K562 (cell line): ENCODE results near the gene SLC8A2. TPM values are rescaled to one million over a fixed set of nuclear protein-coding genes. Genes with fewer than 3 reads are reported as not detected.

Experiments used
- ATAC-seq: fragments of 200-7000 bp; cut with Tn5 transposase; 3 replicates; pipeline ENCODE4 v1.9.1; 2020; ENCODE audit warnings: moderate library complexity
- BruUV-seq: library from RNA; stranded (reverse); fragments of 400-500 nt; replicated peaks from 2 replicates; lab custom pipeline; 2021; lab: Mats Ljungman, UMichigan
- CTCF ChIA-PET: fragments of 300-600 bp; formaldehyde crosslinking; extraction: SDS; loops from one replicate; lab custom pipeline; 2021; ENCODE audit warnings: low intra/inter-chr PET ratio; lab: Yijun Ruan, JAX
- POLR2A ChIA-PET: fragments of 300-600, 350-650 bp; sonication (Branson Sonifier 250); formaldehyde crosslinking; extraction: SDS; loops from one replicate; lab custom pipeline; 2021; ENCODE audit warnings: antibody characterized with exemption, inconsistent platforms; lab: Yijun Ruan, JAX
- DNase-seq, 4 experiments: peaks; one replicate each; pipeline versions ENCODE4 v3.0.0 to v3.0.0-alpha.2; 2011 to 2018; ENCODE audit warnings: low spot score in 3 of 4, mixed read lengths in 3 of 4; ENCODE audit errors: extremely low read depth in 1 of 4
- FAIRE-seq: peaks from 2 replicates; lab custom pipeline; 2011; peaks lifted over from hg19 to GRCh38; lab: Jason Lieb, UNC
- H2AFZ ChIP-seq: 2 replicates; pipeline ENCODE4 v1.6.0; 2011; ENCODE audit warnings: low read depth, low read length, control low read depth, inconsistent platforms
- H3K27ac ChIP-seq: fragments of 200-600 bp; 3 replicates; pipeline ENCODE4 v1.8.0; 2011; ENCODE audit warnings: low read depth, mild to moderate bottlenecking, control low read depth, inconsistent platforms, low read length, moderate library complexity, mixed read lengths; ENCODE audit errors: extremely low read depth
- H3K27me3 ChIP-seq, 2 experiments: fragments of 300-600 bp in 1 of 2; 2 replicates in 1 of 2; 3 replicates in 1 of 2; pipeline versions ENCODE4 v1.6.0 to v1.8.0; 2011; ENCODE audit warnings: inconsistent platforms in 2 of 2, low read length in 2 of 2, mild to moderate bottlenecking in 1 of 2, mixed read lengths in 1 of 2, moderate library complexity in 1 of 2; ENCODE audit not compliant: control insufficient read depth in 2 of 2, insufficient read depth in 2 of 2
- H3K36me3 ChIP-seq: fragments of 300-600 bp; 3 replicates; pipeline ENCODE4 v1.8.0; 2011; ENCODE audit warnings: mild to moderate bottlenecking, low read length, inconsistent platforms; ENCODE audit not compliant: control insufficient read depth, insufficient read depth
- H3K4me1 ChIP-seq, 2 experiments: fragments of 200-600 bp in 1 of 2; replicated peaks in 1 of 2; 2 replicates in 1 of 2; 3 replicates in 1 of 2; pipeline versions ENCODE4 v1.5.1 to v1.8.0; 2011; ENCODE audit warnings: inconsistent platforms in 2 of 2, low read length in 2 of 2, mild to moderate bottlenecking in 1 of 2, mixed read lengths in 1 of 2, moderate library complexity in 1 of 2; ENCODE audit not compliant: control insufficient read depth in 2 of 2, insufficient read depth in 2 of 2
- H3K4me2 ChIP-seq: 2 replicates; pipeline ENCODE4 v1.6.1; 2011; ENCODE audit warnings: low read length, control low read depth, inconsistent platforms, mixed read lengths; ENCODE audit not compliant: insufficient read depth
- H3K4me3 ChIP-seq: fragments of 200-600 bp; sonication (generic), shearing (Covaris generic); 2 replicates; pipeline ENCODE4 v1.5.1; 2016; ENCODE audit warnings: control low read depth, inconsistent platforms
- H3K79me2 ChIP-seq: fragments of 200-600 bp; 3 replicates; pipeline ENCODE4 v1.8.0; 2011; ENCODE audit warnings: low read length, inconsistent platforms; ENCODE audit not compliant: control insufficient read depth, insufficient read depth
- H3K9ac ChIP-seq, 2 experiments: 2 replicates each; pipeline versions ENCODE4 v1.6.0 to v1.6.1; 2011; ENCODE audit warnings: low read depth in 2 of 2, low read length in 2 of 2, control low read depth in 1 of 2, inconsistent platforms in 1 of 2, mild to moderate bottlenecking in 1 of 2, mixed read lengths in 1 of 2; ENCODE audit not compliant: insufficient read depth in 1 of 2
- H3K9me1 ChIP-seq: one replicate; pipeline ENCODE4 v1.6.0; 2011; ENCODE audit warnings: inconsistent platforms, mild to moderate bottlenecking, low read length, moderate library complexity; ENCODE audit not compliant: control insufficient read depth, insufficient read depth
- H3K9me3 ChIP-seq: replicated peaks from 2 replicates; pipeline ENCODE4 v1.5.1; 2011; ENCODE audit warnings: low read depth, low read length, inconsistent platforms; ENCODE audit not compliant: control insufficient read depth, insufficient read depth
- H4K20me1 ChIP-seq: replicated peaks from 2 replicates; pipeline ENCODE4 v1.6.1; 2011; ENCODE audit warnings: low read length, inconsistent platforms, mixed read lengths; ENCODE audit not compliant: control insufficient read depth, insufficient read depth
- CXXC5 ChIP-seq: fragments of 250-450 bp; sonication (Bioruptor Pico); IDR thresholded peaks from 2 replicates; pipeline ENCODE4 v1.8.0; 2022; ENCODE audit warnings: inconsistent platforms, mild to moderate bottlenecking, moderate library complexity
- DDX20 ChIP-seq: fragments of 450-650 bp; IDR thresholded peaks from 2 replicates; pipeline ENCODE4 v1.6.1; 2016; ENCODE audit warnings: missing genetic modification characterization, low read depth, mild to moderate bottlenecking, missing compliant biosample characterization, moderate library complexity
- MAFK ChIP-seq: IDR thresholded peaks from 2 replicates; pipeline ENCODE4 v1.6.1; 2011; ENCODE audit warnings: low read length, improper control_type of control experiment
- NELFE ChIP-seq: IDR thresholded peaks from 2 replicates; pipeline ENCODE4 v1.6.1; 2011; ENCODE audit warnings: mild to moderate bottlenecking; ENCODE audit not compliant: insufficient read depth, insufficient read length
- NR0B1 ChIP-seq: fragments of 450-650 bp; IDR thresholded peaks from one replicate; pipeline ENCODE4 v1.6.1; 2018; ENCODE audit warnings: mild to moderate bottlenecking, moderate library complexity; ENCODE audit not compliant: partially characterized antibody
- PPARD ChIP-seq: fragments of 250-450 bp; sonication (Bioruptor Pico); IDR thresholded peaks from 2 replicates; pipeline ENCODE4 v1.8.0; 2022; ENCODE audit warnings: inconsistent platforms, mild to moderate bottlenecking, moderate library complexity
- RBM34 ChIP-seq: fragments of 200-400 bp; formaldehyde crosslinking; IDR thresholded peaks from 2 replicates; pipeline ENCODE4 v1.6.1; 2018; ENCODE audit warnings: low read length, borderline replicate concordance; ENCODE audit not compliant: insufficient read depth
- SRF ChIP-seq, 2 experiments: fragments of 250-450, 450-650 bp in 1 of 2; sonication (Bioruptor Pico) in 1 of 2; sonication (generic) in 1 of 2; formaldehyde crosslinking; IDR thresholded peaks; 2 replicates each; pipeline versions ENCODE4 v1.5.0 to v1.5.1; 2020 to 2022; ENCODE audit warnings: mild to moderate bottlenecking in 1 of 2, missing genetic modification reagents in 1 of 2
- ZNF316 ChIP-seq: fragments of 450-650 bp; IDR thresholded peaks from 2 replicates; pipeline ENCODE4 v1.6.1; 2016
- ZNF583 ChIP-seq: fragments of 250-450 bp; sonication (Bioruptor Pico); IDR thresholded peaks from 2 replicates; pipeline ENCODE4 v1.4.0; 2020
- ZNF707 ChIP-seq: fragments of 250-450 bp; sonication (Bioruptor Pico); conservative IDR thresholded peaks from 2 replicates; pipeline ENCODE4 v1.8.0; 2022; ENCODE audit warnings: inconsistent platforms, mild to moderate bottlenecking, moderate library complexity
- ZNF830 ChIP-seq: fragments of 250-450 bp; sonication (Bioruptor Pico); IDR thresholded peaks from 2 replicates; pipeline ENCODE4 v1.5.0; 2021; ENCODE audit warnings: mild to moderate bottlenecking
- WGBS: fragments of 100-300 bp; shearing (Covaris generic); methylation state at CpG from one replicate; pipeline ENCODE4 v1.1.6; 2016; ENCODE audit warnings: low coverage, mixed read lengths; ENCODE audit not compliant: insufficient coverage; ENCODE audit errors: missing lambda C conversion rate; 5-methylcytosine and 5-hydroxymethylcytosine counted together
- in situ Hi-C: fragments of 300-500 bp; cut with MboI; formaldehyde crosslinking; loops from 4 replicates; pipeline ENCODE4 v1.15.0; 2018; ENCODE audit warnings: inconsistent platforms, mixed read lengths
- intact Hi-C: fragments of 100-400 bp; cut with micrococcal nuclease; formaldehyde crosslinking; loops from 2 replicates; pipeline ENCODE4 v1.14.2; 2022
- polyA plus RNA-seq, 8 experiments: library from polyadenylated mRNA; depleted of rRNA in 4 of 8; stranded (reverse) in 5 of 8; unstranded in 3 of 8; fragments of >200 nt; fragmentation: Nextera tagmentation in 2 of 8; fragmentation: Illumina TruSeq in 1 of 8; extraction: Ambion mirVana in 2 of 8; extraction: Trizol in 1 of 8; gene quantifications; 2 replicates each; pipeline versions ENCODE4 v1.2.1 to v1.2.3, GENCODE V29; 2011 to 2014; ENCODE audit warnings: inconsistent platforms in 1 of 8, missing spikeins in 1 of 8
- total RNA-seq, 7 experiments: library from RNA; depleted of rRNA in 6 of 7; stranded (reverse); fragments of >200 nt in 6 of 7; fragmentation: Illumina TruSeq in 2 of 7; extraction: Trizol in 2 of 7; gene quantifications; 2 replicates each; pipeline versions ENCODE4 v1.2.1 to v1.2.3, GENCODE V29; 2011 to 2021; ENCODE audit warnings: low replicate concordance in 1 of 7

The SLC8A2 gene
- total and polyA plus RNA-seq, 9 of the 15 experiments (the other 6 are each of a cell fraction or from before 2014, with no cell fraction given): 0.07 to 0.66 (median 0.24) TPM; not detected in 3

- TF ChIP-seq RBM34 (no peak), CXXC5 (CRISPR knock-in tag) (no peak)
Measured at GRCh38 chr19:47417107-47417745, 54.5 kb downstream of the SLC8A2 start (continued).

GRCh38 chr19:47416643-47416985 is 55.1 kb downstream of the SLC8A2 start:
- ChIA-PET CTCF (interaction anchor here (2.1 kb wide), 1 partner anchor 120 kb away, joined by 5 read pairs; no protein-coding TSS in a partner anchor), POLR2A (interaction anchor here (1.0 kb wide), 1 partner anchor 142 kb away, joined by 3 read pairs; the partner anchor contains the start of gene INAFM1)
- peaks cover 45 to 71% of the 10 kb centered on the region in 2 experiments for H3K27me3 ChIP-seq
- FAIRE-seq: no peak
- TF ChIP-seq ZNF830 (no peak), SRF (CRISPR knock-in tag; IDR thresholded peaks at IDR 0.05) (no peak), MAFK (no peak), NR0B1 (no peak), ZNF316 (no peak), NELFE (no peak), PPARD (CRISPR knock-in tag) (no peak), ZNF583 (no peak), DDX20 (tag) (no peak), ZNF707 (CRISPR knock-in tag) (no peak)
- 0 out of 2 replicates have a peak, but pooled peaks cover 8% of the 10 kb centered on the region for H4K20me1 ChIP-seq
- intact Hi-C loops: no loop called here
- in situ Hi-C loops: loop anchor here (10.0 kb wide), 1 partner anchor 262 kb away; no protein-coding TSS in a partner anchor
- 8% methylated on average over 9 of the region's 12 CpGs for WGBS
- H3K4me3 ChIP-seq: no peak overlapping the region
- H3K9me1 ChIP-seq: no peaks in the 10 kb centered on the region
- DNase-seq: no peak
- H3K9me3 ChIP-seq: no peaks in the 10 kb centered on the region
- H3K27ac ChIP-seq: no peak overlapping the region
- peaks cover 4 to 41% of the 10 kb centered on the region in 2 experiments; a peak in 4 of 5 replicates for H3K4me1 ChIP-seq
- no peak overlapping the region for H2AFZ ChIP-seq
- ATAC-seq: no peak
- H3K79me2 ChIP-seq: no peaks in the 10 kb centered on the region
- no peak overlapping the region for H3K4me2 ChIP-seq
- no TSS peak for BruUV-seq
- no peaks in the 10 kb centered on the region for H3K36me3 ChIP-seq
- no peak overlapping the region for H3K9ac ChIP-seq
